PFSK-1 (cell line): ENCODE results near the gene PRKD1.

Experiments
- FOXP2 ChIP-seq: optimal IDR thresholded peaks from 2 replicates; pipeline ENCODE3; 2011; ENCODE audit warnings: borderline replicate concordance, control low read depth, inconsistent platforms; ENCODE audit not compliant: insufficient read depth; ENCODE audit errors: extremely low read length, extremely low read depth
- POLR2AphosphoS5 ChIP-seq: IDR thresholded peaks from 2 replicates; pipeline ENCODE4 v1.6.1; 2012; ENCODE audit warnings: low read depth, mild to moderate bottlenecking, control low read depth, low read length, moderate library complexity
- TAF1 ChIP-seq: IDR thresholded peaks from 2 replicates; pipeline ENCODE4 v1.6.1; 2012; ENCODE audit warnings: low read length, control low read depth, borderline replicate concordance; ENCODE audit not compliant: insufficient read depth
- TF ChIP-seq, protein P1 (sequence below), 2 experiments: IDR thresholded peaks; 2 replicates each; pipeline versions ENCODE4 v1.6.1 to v1.8.0; 2011 to 2012; ENCODE audit warnings: low read depth in 2 of 2, low read length in 2 of 2, control low read depth in 1 of 2, inconsistent platforms in 1 of 2, mild to moderate bottlenecking in 1 of 2, moderate library complexity in 1 of 2; ENCODE audit not compliant: insufficient read depth in 1 of 2

DNA sequence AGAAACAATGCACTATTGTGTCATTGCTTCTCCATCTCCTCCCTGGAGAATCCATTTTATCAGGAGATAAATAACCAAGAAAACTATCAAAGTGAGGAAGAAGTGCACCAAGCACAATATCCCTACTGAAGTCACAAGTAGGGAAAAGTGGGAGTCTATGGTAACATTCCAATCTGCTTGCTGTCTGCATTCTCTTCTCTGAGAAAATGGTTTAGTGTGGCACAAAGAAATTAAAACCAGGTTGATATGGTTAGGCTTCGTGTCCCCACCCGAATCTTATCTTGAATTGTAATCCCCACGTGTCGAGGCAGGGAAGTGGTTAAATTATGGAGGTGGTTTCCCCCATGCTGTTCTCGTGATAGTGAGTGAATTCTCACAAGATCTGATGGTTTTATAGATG lies 209.7 kb downstream of the PRKD1 start:
- TF ChIP-seq TAF1 (no peak), POLR2AphosphoS5 (no peak), FOXP2 (no peak)
- TF ChIP-seq, protein P1, sequence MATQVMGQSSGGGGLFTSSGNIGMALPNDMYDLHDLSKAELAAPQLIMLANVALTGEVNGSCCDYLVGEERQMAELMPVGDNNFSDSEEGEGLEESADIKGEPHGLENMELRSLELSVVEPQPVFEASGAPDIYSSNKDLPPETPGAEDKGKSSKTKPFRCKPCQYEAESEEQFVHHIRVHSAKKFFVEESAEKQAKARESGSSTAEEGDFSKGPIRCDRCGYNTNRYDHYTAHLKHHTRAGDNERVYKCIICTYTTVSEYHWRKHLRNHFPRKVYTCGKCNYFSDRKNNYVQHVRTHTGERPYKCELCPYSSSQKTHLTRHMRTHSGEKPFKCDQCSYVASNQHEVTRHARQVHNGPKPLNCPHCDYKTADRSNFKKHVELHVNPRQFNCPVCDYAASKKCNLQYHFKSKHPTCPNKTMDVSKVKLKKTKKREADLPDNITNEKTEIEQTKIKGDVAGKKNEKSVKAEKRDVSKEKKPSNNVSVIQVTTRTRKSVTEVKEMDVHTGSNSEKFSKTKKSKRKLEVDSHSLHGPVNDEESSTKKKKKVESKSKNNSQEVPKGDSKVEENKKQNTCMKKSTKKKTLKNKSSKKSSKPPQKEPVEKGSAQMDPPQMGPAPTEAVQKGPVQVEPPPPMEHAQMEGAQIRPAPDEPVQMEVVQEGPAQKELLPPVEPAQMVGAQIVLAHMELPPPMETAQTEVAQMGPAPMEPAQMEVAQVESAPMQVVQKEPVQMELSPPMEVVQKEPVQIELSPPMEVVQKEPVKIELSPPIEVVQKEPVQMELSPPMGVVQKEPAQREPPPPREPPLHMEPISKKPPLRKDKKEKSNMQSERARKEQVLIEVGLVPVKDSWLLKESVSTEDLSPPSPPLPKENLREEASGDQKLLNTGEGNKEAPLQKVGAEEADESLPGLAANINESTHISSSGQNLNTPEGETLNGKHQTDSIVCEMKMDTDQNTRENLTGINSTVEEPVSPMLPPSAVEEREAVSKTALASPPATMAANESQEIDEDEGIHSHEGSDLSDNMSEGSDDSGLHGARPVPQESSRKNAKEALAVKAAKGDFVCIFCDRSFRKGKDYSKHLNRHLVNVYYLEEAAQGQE (IDR thresholded peaks at IDR 0.05; ENCODE audit: insufficient read depth in 1 of 2, low read depth in 2 of 2, low read length in 2 of 2), result no peak
